HepG2 (cell line): Measurements from ENCODE around the gene CALCB. TPM values are rescaled to one million over a fixed set of nuclear protein-coding genes. Genes with fewer than 3 reads are reported as not detected.

Experiments
- ATAC-seq: fragments of 200-7000 bp; cut with Tn5 transposase; 3 replicates; pipeline ENCODE4 v1.9.1; 2020; ENCODE audit warnings: mild to moderate bottlenecking, moderate library complexity
- BruUV-seq: library from RNA; stranded (reverse); fragments of 400-500 nt; replicated peaks from 2 replicates; lab custom pipeline; 2021; lab: Mats Ljungman, UMichigan
- CTCF ChIA-PET: fragments of 300-600 bp; formaldehyde crosslinking; extraction: SDS; loops from one replicate; lab custom pipeline; 2021; ENCODE audit warnings: low total read pairs, inconsistent platforms, low intra/inter-chr PET ratio; lab: Yijun Ruan, JAX
- POLR2A ChIA-PET: fragments of 350-600 bp; sonication (Branson Sonifier 250); formaldehyde crosslinking; loops from one replicate; lab custom pipeline; 2020; ENCODE audit warnings: antibody characterized with exemption, inconsistent platforms; lab: Yijun Ruan, JAX
- DNase-seq: peaks from one replicate; pipeline ENCODE4 v3.0.0-alpha.2; 2015; ENCODE audit warnings: low spot score
- FAIRE-seq: peaks from 3 replicates; lab custom pipeline; 2011; peaks lifted over from hg19 to GRCh38; lab: Jason Lieb, UNC
- H2AFZ ChIP-seq: one replicate; pipeline ENCODE4 v1.6.1; 2011; ENCODE audit warnings: low read length, inconsistent platforms
- H3K27ac ChIP-seq: fragments of 300-600 bp; 3 replicates; pipeline ENCODE4 v1.8.0; 2011; ENCODE audit warnings: mixed run types, mild to moderate bottlenecking, mixed read lengths, low read length, inconsistent platforms; ENCODE audit not compliant: insufficient read depth; ENCODE audit errors: extremely low read length
- H3K27me3 ChIP-seq, 2 experiments: fragments of 200-600 bp in 1 of 2; 2 replicates in 1 of 2; 3 replicates in 1 of 2; pipeline versions ENCODE4 v1.6.0 to v1.8.0; 2011; ENCODE audit warnings: low read length in 2 of 2, mild to moderate bottlenecking in 2 of 2, moderate library complexity in 2 of 2, inconsistent platforms in 1 of 2; ENCODE audit not compliant: insufficient read depth in 2 of 2, control insufficient read depth in 1 of 2
- H3K36me3 ChIP-seq, 2 experiments: fragments of 200-600 bp in 1 of 2; replicated peaks in 1 of 2; 2 replicates in 1 of 2; 3 replicates in 1 of 2; pipeline versions ENCODE4 v1.5.1 to v1.8.0; 2011; ENCODE audit warnings: low read length in 2 of 2, inconsistent platforms in 1 of 2; ENCODE audit not compliant: insufficient read depth in 2 of 2, control insufficient read depth in 1 of 2
- H3K4me1 ChIP-seq: 2 replicates; pipeline ENCODE4 v1.5.1; 2012; ENCODE audit warnings: low read length, inconsistent platforms; ENCODE audit not compliant: insufficient read depth
- H3K4me2 ChIP-seq: 2 replicates; pipeline ENCODE4 v1.6.0; 2011; ENCODE audit warnings: low read depth, low read length, inconsistent platforms
- H3K4me3 ChIP-seq, 3 experiments: fragments of 200-600 bp in 1 of 3; sonication (generic), shearing (Covaris generic) in 1 of 3; replicated peaks in 1 of 3; 2 replicates each; pipeline ENCODE4 v1.5.1; 2011 to 2016; ENCODE audit warnings: low read length in 3 of 3, inconsistent platforms in 2 of 3, low read depth in 2 of 3, mild to moderate bottlenecking in 2 of 3, control low read depth in 1 of 3, mixed read lengths in 1 of 3; ENCODE audit not compliant: insufficient read depth in 1 of 3
- H3K79me2 ChIP-seq: one replicate; pipeline ENCODE4 v1.6.1; 2011; ENCODE audit warnings: low read length, inconsistent platforms; ENCODE audit not compliant: insufficient read depth
- H3K9ac ChIP-seq: 2 replicates; pipeline ENCODE4 v1.6.0; 2011; ENCODE audit warnings: mild to moderate bottlenecking, low read depth, low read length, inconsistent platforms; ENCODE audit not compliant: insufficient read depth
- H3K9me3 ChIP-seq: 2 replicates; pipeline ENCODE4 v1.5.1; 2012; ENCODE audit warnings: mild to moderate bottlenecking, low read length
- H4K20me1 ChIP-seq: 2 replicates; pipeline ENCODE4 v1.6.0; 2011; ENCODE audit warnings: inconsistent platforms, mild to moderate bottlenecking, low read length, moderate library complexity; ENCODE audit not compliant: insufficient read depth
- ELF3 ChIP-seq: IDR thresholded peaks from 2 replicates; pipeline ENCODE4 v1.6.1; 2016; ENCODE audit warnings: missing genetic modification reagents, missing compliant biosample characterization
- POLR2AphosphoS5 ChIP-seq: IDR thresholded peaks from 2 replicates; pipeline ENCODE4 v1.6.1; 2012; ENCODE audit warnings: low read depth, low read length
- ZNF83 ChIP-seq: sonication (generic); formaldehyde crosslinking; IDR thresholded peaks from 2 replicates; pipeline ENCODE4 v1.4.0; 2020; ENCODE audit warnings: missing genetic modification reagents, mild to moderate bottlenecking, borderline replicate concordance
- WGBS: methylation state at CpG from one replicate; pipeline ENCODE4 v1.1.6; 2017; ENCODE audit warnings: low lambda C conversion rate; 5-methylcytosine and 5-hydroxymethylcytosine counted together
- in situ Hi-C: cut with HindIII; loops from 2 replicates; pipeline ENCODE4 v1.10.0; 2017; ENCODE audit warnings: low pct_unique_long_range_greater_than_20kb; ENCODE audit not compliant: extremely low pct_ligation_motif_present
- intact Hi-C: fragments of 100-400 bp; cut with micrococcal nuclease; formaldehyde crosslinking; loops from one replicate; pipeline ENCODE4 v1.10.0; 2022; ENCODE audit not compliant: unreplicated experiment
- polyA plus RNA-seq, 8 experiments: library from polyadenylated mRNA; depleted of rRNA in 3 of 8; stranded (reverse) in 7 of 8; unstranded in 1 of 8; fragments of >200 nt; fragmentation: Illumina TruSeq in 4 of 8; extraction: Trizol in 4 of 8; gene quantifications; 2 replicates each; pipeline versions ENCODE4 v1.2.1 to v1.2.3, GENCODE V29; 2011 to 2016; ENCODE audit warnings: low read depth in 4 of 8, missing spikeins in 1 of 8, mixed read lengths in 1 of 8; ENCODE audit not compliant: insufficient read depth in 1 of 8
- total RNA-seq, 5 experiments: library from RNA; depleted of rRNA; stranded (reverse); fragments of >200 nt; fragmentation: Illumina TruSeq; extraction: Trizol; gene quantifications; 2 replicates each; pipeline ENCODE4 v1.2.3, GENCODE V29; 2016; ENCODE audit warnings: low read depth in 1 of 5
- TF ChIP-seq, protein P1 (sequence below): sonication (generic); formaldehyde crosslinking; IDR thresholded peaks from 2 replicates; pipeline ENCODE4 v1.4.0; 2020; ENCODE audit warnings: missing genetic modification reagents

Gene CALCB
- total and polyA plus RNA-seq, 2 of the 13 experiments (the other 11 are each of a cell fraction or from before 2014, with no cell fraction given): not detected

DNA sequence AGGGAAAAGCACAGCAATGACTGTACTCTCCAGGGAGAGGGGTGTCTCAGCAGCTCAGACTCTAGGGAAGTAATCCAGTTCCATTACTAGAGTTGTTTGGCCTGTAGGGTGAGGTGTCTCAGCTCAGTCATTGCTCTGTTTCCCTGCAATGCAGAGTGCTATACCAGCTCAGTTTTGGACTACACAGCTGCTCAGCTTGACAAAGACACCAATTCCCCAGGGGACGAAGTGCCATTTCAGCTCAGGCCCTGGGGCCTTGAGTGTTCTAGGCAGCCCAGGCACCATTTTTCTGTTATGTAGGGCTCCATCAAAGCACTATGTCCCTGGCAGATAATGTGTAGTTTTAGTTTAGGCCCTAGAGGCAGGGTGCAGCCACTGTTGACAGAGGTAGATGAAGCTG lies 18.2 kb downstream of the CALCB start (continued):
- TF ChIP-seq, protein P1, sequence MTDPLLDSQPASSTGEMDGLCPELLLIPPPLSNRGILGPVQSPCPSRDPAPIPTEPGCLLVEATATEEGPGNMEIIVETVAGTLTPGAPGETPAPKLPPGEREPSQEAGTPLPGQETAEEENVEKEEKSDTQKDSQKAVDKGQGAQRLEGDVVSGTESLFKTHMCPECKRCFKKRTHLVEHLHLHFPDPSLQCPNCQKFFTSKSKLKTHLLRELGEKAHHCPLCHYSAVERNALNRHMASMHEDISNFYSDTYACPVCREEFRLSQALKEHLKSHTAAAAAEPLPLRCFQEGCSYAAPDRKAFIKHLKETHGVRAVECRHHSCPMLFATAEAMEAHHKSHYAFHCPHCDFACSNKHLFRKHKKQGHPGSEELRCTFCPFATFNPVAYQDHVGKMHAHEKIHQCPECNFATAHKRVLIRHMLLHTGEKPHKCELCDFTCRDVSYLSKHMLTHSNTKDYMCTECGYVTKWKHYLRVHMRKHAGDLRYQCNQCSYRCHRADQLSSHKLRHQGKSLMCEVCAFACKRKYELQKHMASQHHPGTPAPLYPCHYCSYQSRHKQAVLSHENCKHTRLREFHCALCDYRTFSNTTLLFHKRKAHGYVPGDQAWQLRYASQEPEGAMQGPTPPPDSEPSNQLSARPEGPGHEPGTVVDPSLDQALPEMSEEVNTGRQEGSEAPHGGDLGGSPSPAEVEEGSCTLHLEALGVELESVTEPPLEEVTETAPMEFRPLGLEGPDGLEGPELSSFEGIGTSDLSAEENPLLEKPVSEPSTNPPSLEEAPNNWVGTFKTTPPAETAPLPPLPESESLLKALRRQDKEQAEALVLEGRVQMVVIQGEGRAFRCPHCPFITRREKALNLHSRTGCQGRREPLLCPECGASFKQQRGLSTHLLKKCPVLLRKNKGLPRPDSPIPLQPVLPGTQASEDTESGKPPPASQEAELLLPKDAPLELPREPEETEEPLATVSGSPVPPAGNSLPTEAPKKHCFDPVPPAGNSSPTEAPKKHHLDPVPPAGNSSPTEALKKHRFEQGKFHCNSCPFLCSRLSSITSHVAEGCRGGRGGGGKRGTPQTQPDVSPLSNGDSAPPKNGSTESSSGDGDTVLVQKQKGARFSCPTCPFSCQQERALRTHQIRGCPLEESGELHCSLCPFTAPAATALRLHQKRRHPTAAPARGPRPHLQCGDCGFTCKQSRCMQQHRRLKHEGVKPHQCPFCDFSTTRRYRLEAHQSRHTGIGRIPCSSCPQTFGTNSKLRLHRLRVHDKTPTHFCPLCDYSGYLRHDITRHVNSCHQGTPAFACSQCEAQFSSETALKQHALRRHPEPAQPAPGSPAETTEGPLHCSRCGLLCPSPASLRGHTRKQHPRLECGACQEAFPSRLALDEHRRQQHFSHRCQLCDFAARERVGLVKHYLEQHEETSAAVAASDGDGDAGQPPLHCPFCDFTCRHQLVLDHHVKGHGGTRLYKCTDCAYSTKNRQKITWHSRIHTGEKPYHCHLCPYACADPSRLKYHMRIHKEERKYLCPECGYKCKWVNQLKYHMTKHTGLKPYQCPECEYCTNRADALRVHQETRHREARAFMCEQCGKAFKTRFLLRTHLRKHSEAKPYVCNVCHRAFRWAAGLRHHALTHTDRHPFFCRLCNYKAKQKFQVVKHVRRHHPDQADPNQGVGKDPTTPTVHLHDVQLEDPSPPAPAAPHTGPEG (CRISPR knock-in tag): no peak
- TF ChIP-seq POLR2AphosphoS5 (no peak), ELF3 (CRISPR knock-in tag) (no peak)

DNA sequence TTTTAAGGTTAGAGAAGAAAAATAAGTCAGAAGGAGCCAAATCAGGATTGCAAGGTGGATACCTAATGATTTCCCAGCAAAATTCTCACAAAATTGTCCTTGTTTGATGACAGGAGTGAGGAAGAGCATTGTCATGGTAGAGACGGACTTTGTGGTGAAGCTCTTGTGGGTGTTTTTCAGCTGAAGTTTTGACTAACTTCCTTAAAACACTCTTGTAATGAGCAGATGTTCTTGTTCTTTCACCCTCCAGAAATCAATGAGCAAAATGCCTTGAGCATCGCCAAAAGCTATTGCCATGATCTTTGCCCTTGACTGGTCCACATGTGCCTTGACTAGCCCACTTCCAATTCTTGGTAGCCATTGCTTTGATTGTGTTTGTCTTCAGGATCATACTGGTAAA lies 20.0 kb downstream of the CALCB start:
- Histone ChIP-seq H3K36me3 (no peaks in the 10 kb centered on the region), H3K27ac (no peak overlapping the region), H4K20me1 (no peaks in the 10 kb centered on the region), H3K4me3 (no peak overlapping the region)
- no peak for ATAC-seq
- 49% methylated on average over 2 of the region's 2 CpGs for WGBS
- BruUV-seq: no TSS peak
- CTCF ChIA-PET: no interaction called here
- TF ChIP-seq ZNF83 (CRISPR knock-in tag): no peak
- TF ChIP-seq, all 625 proteins: peak for 0
- in situ Hi-C loops (no loop called here), intact Hi-C loops (no loop called here)
- POLR2A ChIA-PET: no interaction called here
- Histone ChIP-seq H3K9me3 (no peaks in the 10 kb centered on the region), H3K27me3 (no peaks in the 10 kb centered on the region), H2AFZ (no peak overlapping the region), H3K4me1 (no peaks in the 10 kb centered on the region), H3K4me2 (no peak overlapping the region), H3K79me2 (no peaks in the 10 kb centered on the region), H3K9ac (no peak overlapping the region)
- DNase-seq (no peak), FAIRE-seq (no peak)
